HG03457 (cell line): ENCODE data around the gene QRSL1.
A peak's percentile ranks its signal among the peaks of the same experiment; 100 is the strongest.
"Not testable (repeated sequence)": the region's sequence is repeated elsewhere in the genome, so short reads cannot be mapped to it uniquely, and the experiment has no call there.

ENCODE experiments used
- ATAC-seq: cut with Tn5 transposase; IDR thresholded peaks from one replicate; pipeline ENCODE4 v1.9.1; 2021; ENCODE audit warnings: moderate number of reproducible peaks; ENCODE audit not compliant: unreplicated experiment

QRSL1 gene

DNA sequence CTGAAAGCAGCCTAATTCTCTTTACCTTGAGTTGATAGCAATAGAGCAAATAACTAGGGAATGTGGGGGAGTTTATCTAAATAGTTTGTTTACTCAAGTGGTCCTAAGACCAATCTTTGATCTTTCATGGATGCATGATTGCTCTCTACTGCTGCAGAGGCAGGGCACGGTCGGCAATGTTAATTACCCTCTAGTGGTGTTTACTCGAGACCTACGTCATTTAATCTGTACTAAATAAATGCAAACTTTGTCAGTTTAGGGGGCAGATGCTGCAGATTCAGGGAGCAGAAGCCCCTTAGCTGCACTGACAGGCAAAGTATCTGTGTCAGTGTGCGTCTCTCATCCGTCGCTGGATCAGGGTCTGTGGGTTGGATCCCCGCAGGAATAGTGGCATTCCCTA, 7.0 kb upstream of the QRSL1 start:
- no peak for ATAC-seq

DNA sequence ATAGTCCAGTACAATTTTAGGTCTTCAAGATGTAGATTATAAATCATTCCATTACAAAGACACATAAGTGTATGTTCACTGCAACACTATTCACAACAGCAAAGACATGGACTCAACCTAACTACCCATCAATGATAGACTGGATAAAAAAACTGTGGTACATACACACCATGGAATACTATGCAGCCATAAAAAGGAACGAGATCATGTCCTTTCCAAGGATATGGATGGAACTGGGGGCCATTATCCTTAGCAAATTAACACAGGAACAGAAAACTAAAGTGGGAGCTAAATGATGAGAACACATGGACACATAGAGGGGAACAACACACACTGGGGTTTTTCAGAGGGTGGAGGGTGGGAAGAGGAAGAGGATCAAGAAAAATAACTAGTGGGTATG, 6.3 kb upstream of the QRSL1 start:
- ATAC-seq: no peak

GRCh38 chr6:106626485-106626884, 2.9 kb upstream of the QRSL1 start:
- ATAC-seq: no peak

DNA sequence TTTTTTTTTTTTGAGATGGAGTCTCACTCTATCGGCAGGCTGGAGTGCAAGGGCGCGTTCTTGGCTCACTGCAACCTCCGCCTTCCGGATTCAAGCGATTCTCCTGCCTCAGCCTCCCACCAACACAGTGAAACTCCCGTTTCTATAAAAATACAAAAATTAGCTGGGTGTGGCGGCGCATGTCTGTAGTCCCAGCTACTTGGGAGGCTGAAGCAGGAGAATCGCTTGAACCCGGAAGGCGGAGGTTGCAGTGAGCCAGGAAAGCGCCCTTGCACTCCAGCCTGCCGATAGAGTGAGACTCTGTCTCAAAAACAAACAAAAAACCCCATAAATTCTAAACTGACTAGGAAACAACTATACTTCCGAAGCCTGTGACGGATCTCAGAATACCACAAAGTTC, 1.6 kb upstream of the QRSL1 start:
- not testable (repeated sequence) for ATAC-seq

GRCh38 chr6:106628658-106629102, 698 bp upstream of the QRSL1 start:
- no peak for ATAC-seq

DNA sequence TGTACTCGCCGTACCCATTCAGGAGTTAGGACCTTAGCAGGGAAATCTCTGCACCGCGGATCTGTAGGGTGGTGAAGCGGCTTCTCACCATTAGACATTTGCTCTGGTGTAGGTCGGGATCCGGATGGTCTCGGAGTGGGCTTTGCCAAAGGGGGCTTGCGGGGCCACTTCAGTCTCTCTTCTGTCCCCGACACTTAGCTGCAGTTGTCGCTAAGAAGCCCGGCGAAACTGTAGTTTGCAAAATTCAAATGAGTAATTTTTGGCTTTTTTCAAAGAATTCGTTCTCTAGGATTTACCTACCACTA, 433 bp downstream of the QRSL1 start:
- ATAC-seq: peak; percentile 4

GRCh38 chr6:106630366-106630765, 988 bp downstream of the QRSL1 start:
- no peak for ATAC-seq

DNA sequence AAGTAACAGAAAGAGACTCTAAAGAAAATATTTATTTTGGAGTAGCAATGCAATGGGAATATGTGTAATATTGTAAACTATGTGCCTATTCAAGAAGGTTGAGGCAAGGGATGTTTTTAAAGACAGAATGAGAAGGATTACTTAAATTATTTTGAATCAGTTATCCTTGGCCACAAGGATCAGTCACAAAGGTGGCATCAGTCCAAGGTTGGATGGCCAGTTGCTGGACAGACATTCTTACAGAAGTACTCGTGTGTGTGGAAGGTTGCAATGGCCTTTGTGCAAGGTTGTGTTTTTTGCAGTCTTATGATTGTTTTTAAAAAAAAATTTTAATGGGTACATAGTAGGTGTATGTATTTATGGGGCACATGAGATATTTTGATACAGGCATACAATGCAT, 2.0 kb downstream of the QRSL1 start:
- no peak for ATAC-seq

DNA sequence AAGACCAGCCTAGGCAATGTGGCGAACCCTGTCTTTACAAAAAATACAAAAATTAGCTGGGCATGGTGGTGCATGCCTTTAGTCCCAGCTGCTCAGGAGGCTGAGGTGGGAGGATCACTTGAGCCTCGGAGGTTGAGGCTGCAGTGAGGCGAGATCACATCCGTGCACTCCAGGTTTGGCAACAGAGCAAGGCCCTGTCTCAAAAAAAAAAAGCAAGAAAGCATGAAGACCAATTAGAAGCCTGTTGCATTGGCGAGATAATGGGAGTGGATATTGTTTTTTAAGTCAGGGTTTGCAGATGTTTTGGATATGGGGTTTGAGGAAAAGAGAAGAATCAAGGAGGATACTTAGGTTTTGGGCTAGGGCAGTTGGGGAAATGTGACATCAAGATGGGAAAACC, 5.2 kb downstream of the QRSL1 start:
- no peak for ATAC-seq

GRCh38 chr6:106637051-106637716, 7.8 kb downstream of the QRSL1 start:
- peak; percentile 9 for ATAC-seq

DNA sequence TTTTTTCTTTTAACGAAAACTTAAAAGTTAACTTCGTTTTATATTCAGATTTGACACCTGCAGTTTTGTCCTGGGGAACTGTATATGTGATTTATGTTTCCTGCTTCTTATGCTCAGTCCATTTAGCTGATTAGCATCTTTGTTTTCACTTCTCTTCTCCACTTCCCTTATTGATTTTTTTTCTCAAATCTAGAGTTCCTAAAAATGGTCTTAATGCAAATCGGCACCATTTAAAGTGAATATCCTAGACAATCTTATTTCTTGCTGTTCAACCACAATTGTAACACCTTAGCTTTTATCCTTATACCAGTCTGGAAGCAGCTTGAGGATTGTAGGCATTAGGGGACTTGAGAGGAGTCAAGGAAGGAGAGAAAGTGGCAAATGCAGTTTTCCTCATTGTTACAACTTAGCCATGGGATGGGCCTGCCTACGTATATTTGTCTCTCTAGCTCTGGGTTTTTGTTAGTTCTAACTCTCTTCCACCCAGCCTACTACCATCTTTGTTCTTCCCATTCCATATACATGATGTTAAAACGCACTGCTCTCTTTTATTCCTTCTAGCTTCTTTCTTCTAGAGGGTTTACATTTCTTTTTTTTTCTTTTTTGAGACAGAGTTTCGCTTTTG, 8.5 kb downstream of the QRSL1 start:
- ATAC-seq: peak; percentile 46

DNA sequence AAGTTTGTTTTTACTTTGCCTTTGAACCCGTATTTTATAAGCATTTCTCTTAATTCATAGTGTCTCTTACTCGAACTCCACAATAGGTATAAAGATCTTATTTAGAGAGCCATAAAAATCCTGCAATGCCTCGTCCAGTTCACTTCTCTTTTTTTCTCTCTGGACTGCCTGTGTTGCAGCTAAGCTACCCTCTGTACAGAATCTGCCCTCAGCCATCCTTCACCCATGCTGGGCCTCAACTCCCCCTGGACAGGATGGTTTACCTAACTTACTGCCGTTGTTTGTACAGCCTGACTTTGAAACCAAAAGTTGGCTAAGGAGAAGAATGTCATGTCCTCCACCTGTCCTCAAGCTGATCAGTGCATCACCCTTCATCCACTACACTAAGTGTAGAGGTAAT, 10.4 kb downstream of the QRSL1 start:
- ATAC-seq: no peak

DNA sequence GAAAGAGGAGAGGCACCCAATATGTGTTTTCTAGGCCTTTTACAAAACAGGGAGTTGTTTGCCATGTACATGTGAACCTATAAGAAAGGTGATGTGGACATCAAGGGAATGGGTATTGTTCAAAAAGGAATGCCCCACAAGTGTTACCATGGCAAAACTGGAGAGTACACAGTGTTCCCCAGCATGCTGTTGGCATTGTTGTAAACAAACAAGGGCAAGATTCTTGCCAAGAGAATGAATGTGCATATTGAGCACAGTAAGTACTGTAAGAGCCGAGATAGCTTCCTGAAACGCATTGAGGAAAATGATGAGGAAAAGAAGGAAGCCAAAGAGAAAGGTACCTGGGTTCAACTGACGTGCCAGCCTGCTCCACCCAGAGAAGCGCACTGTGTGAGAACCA, 13.1 kb downstream of the QRSL1 start:
- no peak for ATAC-seq

GRCh38 chr6:106643061-106643460, 13.7 kb downstream of the QRSL1 start:
- ATAC-seq: no peak

DNA sequence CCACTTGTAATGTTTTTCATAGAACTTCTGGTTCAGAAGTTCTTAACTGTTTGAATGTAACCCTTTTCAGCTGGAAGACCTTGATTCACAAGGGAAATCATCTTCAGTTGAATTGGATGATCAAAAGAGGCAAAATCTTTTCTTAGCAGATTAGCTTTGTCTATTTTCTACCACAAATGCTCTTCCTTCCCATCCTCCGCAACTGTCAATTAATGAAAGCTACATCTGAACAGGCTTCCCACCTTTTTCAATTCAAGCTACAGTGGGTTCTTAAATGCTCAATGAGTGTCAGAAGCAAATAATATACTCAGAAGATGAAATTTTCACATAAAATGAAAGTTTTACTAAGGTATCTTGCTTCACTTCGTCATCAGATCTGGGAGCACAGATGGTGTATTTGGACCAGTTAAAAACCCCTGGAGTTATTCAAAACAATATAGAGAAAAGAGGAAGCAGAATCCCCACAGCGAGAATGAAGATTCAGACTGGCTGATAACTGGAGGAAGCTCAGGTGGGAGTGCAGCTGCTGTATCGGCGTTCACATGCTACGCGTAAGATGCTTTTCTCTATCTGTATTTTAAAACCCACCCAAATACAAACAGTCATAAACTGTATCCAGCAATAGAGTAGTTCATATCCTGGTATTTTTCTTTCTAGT, 19.4 kb downstream of the QRSL1 start:
- peak; percentile 75 for ATAC-seq

DNA sequence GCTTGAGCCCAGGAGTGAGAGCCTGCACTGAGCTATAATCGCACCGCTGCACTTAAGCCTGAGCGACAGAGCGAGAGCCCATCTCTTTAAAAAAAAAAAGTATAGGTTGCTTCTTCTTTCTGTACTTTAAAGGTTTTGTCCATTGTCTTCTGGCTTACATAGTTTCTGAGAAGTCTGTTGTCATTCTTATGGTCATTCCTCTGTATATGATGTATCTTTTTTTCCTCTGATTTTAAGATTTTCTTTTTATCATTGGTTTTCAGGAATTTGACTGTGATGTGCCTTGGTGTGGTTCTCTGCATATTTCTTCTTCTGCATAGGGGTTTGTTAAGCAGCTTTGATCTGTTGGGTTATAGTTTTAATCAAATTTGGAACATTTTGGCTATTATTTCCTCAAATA, 29.1 kb downstream of the QRSL1 start:
- ATAC-seq: no peak

DNA sequence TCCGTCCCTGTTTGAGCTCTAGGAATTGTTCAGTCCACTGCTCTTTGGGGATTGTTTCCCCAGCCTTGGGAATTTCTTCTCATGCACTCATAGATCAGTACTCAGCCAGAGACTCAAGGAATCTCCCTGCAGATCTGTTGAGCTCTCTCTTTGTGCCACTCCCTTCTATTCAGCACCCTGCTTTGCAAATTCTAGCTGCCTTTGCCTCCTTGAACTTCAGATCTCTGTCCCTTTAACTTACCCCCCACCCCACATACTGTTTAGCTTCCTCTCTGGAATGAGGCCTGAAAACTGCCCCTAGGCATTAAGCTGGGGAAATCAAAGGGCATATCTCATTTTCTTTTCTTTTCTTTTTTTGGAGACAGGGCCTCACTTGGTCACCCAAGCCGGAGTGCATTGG, 30.5 kb downstream of the QRSL1 start:
- ATAC-seq: no peak

DNA sequence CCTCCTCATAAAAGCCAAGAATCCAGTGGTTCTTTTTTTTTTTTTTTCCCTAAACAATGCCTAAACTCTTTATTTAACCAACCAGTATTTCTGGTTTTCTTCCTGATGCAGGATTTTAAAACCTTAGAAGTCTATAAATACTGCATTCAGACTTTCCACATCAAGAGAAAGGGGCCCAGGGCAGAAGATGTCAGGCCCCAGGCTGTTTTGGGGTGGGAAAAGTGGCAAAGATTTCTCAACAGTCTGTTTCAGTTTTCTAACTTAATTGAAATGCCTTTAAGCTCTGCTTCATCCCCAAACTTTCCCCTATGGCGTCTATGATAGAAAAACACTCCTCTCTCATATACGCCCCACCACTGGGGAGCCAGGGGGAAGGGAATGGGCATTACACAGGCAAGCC, 33.1 kb downstream of the QRSL1 start:
- no peak for ATAC-seq

DNA sequence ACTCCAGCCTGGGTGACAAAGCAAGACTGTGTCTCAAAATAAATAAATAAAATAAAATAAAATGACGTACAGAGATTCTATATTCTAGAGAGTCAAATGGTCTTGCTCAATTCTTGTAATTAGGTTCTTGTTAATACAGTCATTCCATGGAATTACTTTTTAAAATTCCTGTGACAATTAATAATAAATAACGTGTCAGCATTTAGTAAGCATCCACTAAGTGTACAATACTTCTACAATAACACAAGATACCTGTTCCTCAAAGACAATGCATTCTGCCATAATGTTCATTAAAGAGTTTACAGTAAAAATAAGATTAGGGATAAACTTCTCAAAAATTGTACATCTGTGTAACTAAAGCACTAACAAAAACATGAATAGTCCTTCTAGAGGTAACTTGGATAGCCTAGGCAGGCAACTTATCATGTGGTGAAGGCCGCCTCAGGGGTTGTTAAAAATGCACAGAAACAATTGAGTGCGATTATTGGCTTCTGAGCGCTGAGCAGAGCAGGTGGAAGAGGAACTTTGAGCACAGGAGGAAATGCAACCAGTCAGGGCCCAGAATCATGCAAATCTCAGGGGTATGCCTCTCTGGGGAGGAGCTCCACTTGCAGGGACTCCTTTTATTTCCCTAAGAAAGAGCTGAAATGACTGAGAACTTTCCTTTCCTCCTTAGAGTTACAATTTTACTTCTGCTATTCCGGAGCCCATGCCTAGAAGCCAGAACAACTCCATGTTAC, 37.1 kb downstream of the QRSL1 start:
- peak; percentile 96 for ATAC-seq

DNA sequence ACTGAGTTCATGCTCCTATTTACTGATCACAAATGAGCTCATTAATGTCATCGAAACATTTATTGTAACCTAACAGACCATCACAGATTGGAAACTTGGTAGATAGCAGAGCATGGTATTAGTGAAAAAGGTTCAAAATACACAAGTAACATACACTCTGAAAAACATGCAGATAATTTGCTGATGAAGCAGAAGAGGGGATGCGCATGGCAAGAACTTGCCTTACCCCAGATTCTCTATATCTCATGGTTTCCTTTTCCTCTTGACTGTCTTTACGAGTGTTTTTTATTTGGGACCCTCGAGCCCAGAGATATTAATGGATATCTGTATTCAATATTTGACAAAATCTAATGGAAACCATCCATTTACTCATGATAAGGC, 37.6 kb downstream of the QRSL1 start:
- ATAC-seq: no peak

DNA sequence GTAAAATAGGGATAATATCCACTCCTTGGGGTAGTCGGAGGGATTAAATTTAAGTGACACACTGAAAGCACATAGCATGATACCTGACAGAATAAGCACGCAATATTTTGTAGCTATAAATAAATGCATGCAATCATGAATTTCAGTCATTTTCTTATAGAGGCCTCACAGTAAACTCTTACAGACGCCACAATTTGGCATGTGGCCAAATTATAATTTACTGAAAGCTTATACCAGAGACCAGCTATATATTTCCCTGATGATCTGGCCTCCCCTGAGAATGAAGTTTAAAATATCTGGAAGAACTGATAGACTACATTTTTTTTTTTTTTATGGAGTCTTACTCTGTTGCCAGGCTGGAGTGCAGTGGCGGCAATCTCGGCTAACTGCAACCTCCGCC, 40.9 kb downstream of the QRSL1 start:
- ATAC-seq: no peak

- no peak for ATAC-seq
Observed at GRCh38 chr6:106671651-106672050, 42.3 kb downstream of the QRSL1 start.
